NCI-H82 treated with DMSO at 0.1 percent for 48 hours (cell line): ENCODE results near the gene RBFOX1.
"Not testable (repeated sequence)": the region's sequence is repeated elsewhere in the genome, so short reads cannot be mapped to it uniquely, and the experiment has no call there.

Experiments used
- DNase-seq: peaks from one replicate; lab custom pipeline; 2025; ENCODE audit not compliant: unreplicated experiment; lab: John Stamatoyannopoulos, UW

Gene RBFOX1

DNA sequence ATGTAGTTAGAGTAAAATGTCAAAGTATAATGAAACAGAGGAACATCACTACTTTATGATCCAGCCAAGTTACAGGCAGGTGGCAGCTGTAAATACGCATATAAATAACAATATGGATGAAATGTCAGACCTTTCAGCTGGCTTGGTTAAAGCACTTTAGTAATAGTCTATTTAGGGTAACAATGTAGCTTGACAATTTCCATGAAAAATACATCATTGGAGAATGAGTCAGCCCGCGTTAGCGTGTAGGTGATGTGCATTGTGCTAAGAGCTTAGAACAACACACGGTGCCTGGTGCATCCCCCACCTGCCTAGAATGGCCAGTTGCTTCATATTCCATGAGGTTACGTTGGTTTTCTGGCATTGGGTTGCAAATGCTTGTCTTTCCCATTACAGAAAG lies 119.4 kb downstream of the RBFOX1 start:
- no peak for DNase-seq

DNA sequence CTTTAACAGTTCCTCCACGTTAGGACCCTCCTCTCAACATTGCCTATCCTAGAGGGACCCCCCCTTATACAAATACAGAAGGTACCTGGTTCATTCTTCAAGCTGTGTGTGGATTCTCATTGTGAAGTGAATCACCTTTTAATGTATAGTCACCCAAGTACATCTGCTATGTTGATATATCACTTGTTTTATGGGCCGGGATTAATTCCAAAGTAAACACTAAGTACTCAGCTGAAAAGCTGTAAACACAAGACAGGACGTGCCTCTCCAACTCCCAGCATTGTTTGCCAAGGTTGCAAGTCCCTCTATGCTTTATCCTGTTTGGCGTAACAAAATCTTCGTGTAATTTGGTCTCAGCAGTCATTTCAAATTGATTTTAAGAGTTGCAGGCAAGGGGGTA lies 123.6 kb downstream of the RBFOX1 start:
- no peak for DNase-seq

DNA sequence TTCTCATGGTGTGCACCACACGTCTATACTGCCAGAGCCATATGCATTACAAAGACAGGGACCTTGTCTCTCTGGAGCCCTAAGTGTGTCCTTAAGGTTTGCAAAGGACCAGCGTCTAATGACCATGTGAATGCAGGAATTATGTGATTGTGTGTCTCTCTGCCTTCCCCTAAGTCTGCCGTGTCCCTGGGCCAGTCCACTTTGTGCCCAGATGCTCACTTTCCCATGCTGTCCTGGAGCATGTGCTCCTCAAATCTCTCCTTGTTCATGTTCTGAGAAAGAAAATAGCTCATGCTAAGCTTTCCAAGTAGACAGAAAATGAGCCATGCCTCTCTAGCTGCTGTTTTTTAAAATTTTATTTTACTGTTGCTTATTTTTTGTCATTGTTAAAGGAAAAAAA lies 125.5 kb downstream of the RBFOX1 start:
- DNase-seq = no peak

DNA sequence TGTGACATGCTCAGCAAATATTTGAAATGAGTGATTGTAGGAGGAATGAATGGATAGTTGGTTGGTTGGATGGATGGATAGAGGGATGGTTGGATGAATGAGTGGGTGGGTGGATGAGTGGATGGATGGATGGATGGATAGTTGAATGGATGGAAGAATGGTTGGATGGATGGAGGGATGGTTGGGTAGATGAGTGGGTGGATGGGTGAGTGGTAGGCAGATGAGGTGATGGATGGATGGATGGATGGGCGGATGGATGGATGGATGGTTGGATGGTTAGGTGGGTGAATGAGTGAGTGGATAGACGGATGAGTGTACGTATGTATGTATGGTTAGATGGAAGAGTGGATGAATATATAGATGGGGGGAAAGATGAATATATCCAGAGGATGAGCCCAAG lies 137.7 kb downstream of the RBFOX1 start:
- DNase-seq = no peak

DNA sequence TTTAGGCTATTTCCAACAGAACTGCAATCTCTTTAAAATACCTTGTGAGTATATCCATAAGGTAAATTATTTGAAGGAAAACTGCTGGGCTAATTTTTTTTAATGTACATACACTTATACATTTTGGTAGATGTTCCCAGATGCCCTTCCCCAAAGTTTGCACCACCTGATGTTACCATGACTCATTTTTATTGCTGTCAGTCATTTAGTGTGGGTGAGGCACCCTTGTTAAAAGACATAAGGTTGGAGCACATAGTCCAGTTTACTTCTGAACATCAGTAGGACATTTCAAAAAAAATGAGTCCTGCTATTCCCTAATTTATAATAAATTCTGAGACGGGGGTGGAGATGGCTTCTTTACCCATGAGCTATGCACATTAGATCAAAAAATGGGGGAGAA lies 138.6 kb downstream of the RBFOX1 start:
- DNase-seq = no peak

DNA sequence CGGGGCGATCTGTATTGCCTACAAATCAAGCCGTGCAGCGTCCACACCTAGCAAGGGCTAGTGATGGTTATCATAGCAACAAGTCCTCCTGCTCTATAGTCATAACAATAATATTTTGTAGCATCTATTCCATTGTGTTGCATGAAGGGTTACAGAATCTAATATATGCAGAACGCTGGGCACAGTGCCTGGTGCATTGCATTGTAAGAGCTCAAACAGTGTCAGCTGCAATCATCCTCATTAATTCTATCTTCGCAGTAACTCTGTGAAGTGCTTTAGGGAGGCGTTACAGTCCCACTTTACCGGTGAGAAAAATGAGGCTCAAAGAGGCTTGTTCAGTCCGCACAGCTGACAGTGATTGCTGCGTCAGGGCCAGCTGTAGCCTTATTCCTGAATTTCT lies 149.4 kb downstream of the RBFOX1 start:
- DNase-seq = no peak

DNA sequence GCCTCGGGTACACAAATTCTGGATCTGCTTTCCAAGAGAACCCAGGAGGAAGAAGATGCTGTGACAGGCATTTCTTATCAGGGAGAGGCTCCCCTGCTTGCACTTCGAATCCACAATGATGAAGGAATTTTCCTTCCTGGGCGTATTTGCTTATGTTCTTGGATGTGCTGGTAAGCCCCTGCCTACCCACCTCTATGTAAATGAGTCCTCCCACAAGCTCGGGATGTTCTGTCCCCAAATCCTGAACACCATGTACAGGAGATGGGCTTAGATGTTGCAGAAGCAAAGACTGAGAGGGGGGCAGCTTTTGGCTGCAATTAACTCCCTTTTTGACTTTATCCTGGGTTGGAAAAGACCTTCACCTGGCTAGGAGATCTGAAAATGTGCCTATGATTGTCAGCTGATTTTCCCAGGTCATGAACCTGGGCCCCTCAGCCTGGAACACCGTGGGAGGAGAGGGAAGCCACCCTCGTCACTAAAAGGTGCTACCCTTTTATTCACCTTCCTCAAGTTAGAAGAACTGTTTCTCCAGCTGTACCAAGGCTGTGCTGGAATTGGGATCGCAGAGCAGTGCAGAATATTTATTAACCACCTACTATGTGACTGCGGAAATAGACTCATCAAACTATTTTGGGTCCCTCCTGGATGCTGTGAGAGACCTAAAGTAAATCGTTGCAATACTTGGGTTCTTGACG lies 150.1 kb downstream of the RBFOX1 start:
- no peak for DNase-seq

DNA sequence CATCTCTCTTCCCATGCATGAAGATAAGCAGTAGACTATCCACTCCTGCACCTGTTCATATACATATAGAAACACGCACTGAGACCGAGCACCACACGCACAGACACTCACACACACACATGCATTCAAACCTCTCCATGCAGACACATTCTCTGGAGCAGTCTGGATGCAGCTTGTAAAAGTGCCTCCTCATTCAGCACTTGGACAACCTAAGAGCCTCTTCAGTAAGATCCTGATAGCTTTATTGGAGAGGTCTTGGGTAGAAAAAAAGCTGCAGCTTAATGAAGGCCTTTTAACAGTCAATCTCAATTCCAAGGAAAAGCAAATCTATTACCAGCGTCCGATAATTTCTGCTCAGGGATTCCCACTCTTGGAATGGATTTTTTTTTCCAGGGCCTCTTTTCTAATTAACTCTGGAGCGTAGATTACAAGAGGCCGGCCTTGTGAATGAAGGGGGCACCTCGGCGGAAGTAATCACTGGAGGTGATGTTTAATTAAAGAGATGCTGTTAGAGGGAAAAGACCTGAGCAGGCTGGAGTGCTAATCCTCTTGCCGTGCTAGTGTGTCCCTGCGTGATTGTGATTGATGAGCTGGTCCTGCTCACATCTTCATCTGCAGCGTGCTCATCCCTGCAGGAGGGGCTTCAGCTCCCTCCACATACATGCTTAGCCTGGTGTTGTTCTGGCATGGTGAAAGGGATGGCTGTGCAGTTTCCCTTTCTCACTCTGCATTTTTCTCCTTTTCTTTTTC lies 155.1 kb downstream of the RBFOX1 start:
- DNase-seq = peak; percentile 59

DNA sequence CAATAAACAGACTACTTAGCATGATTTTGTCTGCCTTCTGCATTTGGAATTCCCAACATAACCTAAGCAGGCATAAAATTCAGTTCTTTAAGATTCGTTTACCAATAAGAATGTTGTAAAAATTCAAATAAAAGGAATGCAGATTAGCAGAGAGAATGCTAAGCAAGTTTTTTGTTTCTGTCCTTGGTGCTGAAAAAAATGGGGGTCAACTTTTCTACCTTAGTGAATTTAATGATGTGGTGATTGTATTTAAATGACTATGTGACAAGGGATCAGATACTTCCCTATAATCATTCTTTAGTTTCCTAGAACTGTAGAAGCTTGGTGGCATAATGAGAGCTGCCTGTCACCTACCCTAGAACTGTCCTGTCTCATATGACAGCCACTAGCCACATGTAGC lies 159.5 kb downstream of the RBFOX1 start:
- DNase-seq = no peak

DNA sequence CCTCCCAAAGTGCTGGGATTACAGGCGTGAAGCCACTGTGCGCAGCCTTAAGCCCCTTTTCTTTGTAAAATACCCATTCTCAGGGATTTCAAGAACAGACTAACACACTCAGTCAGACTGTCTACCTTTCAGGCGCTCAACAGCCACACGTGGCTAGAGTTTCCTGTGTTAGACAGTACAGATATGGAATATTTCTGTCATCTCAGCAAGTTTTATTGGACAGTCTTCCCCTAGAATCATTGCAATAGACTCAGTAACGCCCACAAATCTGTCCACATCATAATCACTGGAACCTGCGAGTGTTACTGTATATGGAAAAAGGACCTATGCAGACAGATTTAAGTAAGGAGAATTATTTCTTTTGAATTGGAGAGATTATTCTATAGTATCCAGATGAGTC lies 160.5 kb downstream of the RBFOX1 start:
- DNase-seq = no peak

DNA sequence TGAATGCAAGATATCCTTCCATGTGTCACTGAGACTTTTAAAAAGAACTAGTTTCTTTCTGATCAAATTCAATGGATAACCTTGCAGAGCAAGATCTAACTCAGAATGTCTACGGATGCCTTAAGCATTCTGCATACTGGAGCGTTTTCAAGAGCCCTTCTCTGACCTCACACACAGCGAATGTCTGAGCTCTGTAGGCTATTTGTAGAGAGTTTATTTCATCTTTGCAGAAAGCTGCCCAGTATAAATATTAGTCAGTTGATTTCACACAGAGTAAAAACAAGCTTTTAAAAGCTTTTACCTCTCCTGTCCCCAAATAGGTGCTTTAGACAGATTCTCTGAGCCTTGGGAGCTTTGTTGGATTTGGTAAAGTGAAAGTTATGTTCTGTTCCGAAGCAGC lies 165.0 kb downstream of the RBFOX1 start:
- DNase-seq = no peak

DNA sequence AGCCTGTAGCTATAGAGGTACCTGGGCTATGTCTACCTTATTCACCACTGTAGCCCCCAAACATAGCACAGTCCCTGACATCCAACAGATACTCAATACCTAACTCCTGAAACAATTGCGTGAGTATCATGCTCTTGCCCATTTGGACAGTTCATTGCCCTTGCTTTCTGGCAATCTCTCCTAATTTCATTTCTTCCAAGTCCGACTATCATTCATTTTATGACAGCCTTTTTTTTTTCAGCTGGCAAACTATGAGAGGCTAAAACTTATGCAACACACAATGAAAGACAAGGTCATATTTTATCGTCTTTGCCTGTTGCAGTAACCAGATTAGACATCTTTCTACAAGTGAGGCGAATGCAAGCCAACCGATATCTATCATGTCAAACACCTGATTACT lies 169.2 kb downstream of the RBFOX1 start:
- DNase-seq = no peak

DNA sequence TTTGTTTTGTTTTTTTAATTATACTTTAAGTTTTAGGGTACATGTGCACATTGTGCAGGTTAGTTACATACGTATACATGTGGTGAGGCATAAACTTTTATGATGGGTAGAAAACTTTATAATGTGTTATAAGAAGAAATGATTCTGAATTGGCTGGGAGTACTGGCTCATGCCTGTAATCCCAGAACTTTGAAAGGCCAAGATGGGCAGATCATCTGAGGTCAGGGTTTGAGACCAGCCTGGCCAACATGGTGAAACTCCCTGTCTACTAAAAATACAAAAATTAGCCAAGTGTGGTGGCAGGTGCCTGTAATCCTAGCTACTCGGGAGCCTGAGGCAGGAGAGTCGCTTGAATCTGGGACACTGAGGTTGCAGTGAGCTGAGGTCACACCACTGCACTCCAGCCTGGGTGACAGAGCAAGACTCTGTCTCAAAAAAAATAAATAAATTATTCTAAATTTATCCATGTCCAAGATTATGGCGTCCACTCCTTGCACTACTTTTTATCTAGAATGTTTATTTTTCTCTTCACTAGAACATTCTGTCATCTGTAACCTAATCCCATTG lies 170.0 kb downstream of the RBFOX1 start:
- DNase-seq = not testable (repeated sequence)

DNA sequence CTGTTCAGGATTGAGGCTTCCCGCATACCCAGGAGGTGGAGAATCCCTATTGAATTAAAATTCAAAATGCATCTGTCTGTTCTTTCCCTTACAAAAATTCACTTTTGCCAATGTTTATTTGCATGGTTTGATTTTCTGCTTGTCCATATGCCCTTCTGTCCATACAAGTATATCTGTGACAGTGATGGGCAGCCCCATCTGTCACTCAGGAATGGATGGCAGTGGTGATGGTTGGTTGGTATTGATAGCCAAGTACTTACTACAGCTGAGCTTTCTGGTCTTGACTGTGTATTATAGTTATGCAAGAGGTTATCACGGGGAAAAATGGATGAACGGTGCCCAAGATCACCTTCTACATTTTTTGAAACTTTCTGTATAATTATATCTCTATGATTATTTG lies 171.0 kb downstream of the RBFOX1 start:
- DNase-seq = no peak

DNA sequence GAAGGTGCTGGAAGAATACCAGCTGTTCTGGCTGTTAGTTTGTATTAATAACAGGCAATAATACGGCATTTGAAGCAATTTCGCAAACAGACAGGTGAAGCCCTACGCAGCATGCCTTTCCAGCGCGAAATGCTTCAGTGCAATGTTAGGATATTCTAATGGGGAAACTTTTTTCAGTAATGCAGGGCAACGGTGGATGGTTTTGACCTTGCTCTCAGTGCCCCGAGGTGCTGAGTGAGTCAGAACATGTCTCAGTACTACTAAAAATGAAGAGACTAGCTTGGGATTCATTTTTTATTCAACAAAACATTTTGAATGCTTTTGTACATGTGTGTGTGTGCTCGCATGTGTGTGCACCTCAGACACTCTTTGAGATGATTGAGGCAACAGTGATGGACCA lies 172.2 kb downstream of the RBFOX1 start:
- DNase-seq = no peak

DNA sequence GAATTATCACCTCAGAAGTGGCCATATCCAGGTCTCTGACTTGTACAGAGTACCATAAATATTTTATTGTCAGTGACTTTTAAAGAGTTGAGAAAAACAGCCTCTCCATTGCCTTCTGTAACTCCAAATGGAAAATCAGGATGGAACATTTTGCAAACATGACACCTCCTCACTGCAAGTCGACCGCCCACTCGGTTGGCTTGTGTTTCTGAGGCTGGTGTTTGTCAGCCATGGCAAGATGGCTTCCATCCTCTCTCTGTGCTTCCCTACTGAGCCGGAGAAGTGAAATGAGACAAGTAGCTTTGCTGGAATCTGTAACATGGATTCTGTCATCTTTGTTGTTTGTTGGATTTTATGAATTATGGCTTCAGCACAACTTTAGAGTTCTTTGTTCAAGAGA lies 172.8 kb downstream of the RBFOX1 start:
- DNase-seq = no peak

DNA sequence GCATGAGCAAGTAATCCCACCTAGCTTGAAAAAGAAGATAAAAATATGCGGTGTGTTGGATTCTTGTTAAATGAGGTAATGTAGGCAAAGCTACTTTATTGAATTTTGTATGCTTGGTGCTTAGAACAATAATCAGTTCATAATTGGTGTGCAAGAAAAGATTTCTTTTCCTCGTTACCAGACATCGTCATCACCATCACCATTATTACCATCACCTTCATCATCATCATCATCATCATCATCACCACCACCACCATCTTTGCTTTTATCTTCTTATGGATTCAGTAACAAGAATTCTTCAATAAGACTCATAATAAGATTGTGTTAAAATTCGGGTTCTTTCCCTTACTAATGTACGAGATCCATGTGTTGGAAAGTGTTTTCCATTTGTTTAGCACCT lies 173.7 kb downstream of the RBFOX1 start:
- DNase-seq = no peak

DNA sequence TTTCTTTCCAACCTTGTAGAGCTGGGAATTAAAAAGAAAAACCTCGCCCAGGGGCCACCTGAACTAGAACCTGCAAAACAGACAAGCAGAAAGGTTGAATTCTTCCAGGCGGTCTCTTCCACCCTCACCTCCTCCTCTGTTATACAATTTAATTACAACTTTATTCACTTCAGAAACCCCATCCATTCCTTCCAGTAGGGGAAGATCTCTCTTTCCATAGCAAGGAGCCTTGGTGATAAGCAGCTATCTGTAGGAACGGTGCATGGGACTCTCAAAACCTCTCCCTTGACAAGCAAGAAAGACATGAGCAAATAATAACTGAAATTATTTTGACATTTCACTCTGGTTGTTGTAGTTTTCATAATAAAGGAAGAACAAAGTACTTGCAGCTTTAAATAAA lies 176.0 kb downstream of the RBFOX1 start:
- DNase-seq = no peak

DNA sequence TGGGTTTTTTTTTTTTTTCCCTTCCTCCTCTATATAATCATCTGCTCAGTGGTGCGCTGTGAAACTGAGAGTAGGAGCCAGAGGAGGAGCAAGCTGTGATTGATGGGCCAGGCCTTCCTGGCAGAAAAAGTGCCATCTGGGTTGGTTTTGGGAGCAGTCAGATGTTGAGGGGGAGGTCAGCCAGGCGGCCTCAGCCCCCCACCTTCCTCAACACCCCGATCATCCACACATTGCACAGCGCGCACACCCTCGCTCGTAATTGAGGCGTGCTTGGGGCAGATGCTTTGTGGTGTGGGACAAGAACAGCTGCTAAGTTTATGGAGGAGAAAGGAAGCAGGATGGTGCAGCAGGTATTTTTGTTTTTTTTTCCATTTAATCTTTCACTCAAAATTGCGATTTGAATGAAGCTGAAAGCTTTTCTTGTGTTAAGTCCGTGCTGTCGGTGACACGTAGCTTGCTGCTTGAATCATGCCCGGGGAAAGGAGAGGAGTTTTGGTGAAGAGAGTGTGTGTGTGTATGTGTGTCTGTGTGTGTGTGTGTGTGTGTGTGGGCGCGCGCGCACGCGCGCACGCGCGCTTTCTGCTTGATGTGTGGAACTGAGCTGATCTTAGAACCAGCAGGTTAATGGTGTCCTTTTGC lies 177.4 kb downstream of the RBFOX1 start:
- no peak for DNase-seq

DNA sequence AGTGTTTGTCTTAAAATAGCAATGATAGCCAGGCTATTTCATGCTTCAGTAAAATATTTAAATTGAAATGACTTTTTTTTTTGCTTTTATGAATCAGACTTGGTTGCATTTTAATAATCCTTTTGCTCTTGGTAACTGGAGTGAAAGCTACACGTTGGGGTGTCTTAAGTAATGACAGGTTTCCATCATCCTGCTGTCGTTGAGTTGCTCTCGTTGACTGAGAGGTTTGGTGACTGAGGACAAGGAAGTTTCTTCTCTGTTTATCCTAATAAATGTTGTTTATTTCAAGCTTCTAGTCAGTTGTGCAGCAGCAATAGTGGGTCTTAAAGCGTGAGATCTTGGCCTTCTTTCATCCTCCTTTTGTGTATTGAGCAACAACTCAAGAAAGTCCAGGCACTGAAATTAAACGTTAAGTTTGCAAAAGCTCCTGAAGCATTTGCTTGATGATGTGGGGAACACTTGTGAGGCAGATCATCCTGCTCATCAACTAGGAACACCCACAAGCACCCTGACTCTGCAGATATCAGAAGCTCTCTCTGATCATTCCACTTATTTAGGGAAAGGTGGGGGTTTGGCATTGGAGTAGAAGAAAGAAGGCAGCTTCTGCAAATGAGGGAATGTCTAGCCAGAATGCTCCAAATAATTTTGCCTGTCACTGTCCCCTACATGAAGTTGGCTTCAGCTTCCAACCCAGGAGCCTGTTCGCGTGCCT lies 179.1 kb downstream of the RBFOX1 start:
- DNase-seq = no peak

DNA sequence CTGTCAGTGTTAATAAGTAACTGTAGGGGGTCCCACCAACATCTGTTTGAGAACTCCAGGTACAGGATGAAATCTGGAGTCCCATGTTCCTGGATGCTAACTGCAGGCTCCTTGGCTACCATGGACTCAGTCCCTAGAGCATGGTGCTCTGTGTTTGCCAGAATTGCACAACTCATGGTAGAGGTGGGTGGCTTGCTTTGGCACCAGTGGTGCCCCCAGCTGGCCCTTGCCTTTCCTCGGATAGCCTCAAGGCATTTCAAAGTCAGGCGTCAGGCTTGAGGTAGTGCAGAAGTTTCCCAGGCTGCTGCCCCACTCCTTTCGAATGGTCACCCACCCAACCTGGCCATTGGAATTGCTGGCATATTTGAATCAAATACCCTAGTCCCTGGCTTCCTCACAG lies 179.9 kb downstream of the RBFOX1 start:
- no peak for DNase-seq
